HG02885 (cell line): Measurements from ENCODE around the gene CDK3.

ENCODE experiments used
- ATAC-seq: cut with Tn5 transposase; IDR thresholded peaks from one replicate; pipeline ENCODE4 v1.9.1; 2021; ENCODE audit warnings: mild to moderate bottlenecking; ENCODE audit not compliant: unreplicated experiment, poor library complexity

The CDK3 gene

GRCh38 chr17:75987041-75987440, 13.6 kb upstream of the CDK3 start:
- ATAC-seq: no peak

- ATAC-seq: no peak
Measured at GRCh38 chr17:75991396-75991795, 9.3 kb upstream of the CDK3 start.

- no peak for ATAC-seq
Measured at GRCh38 chr17:75994802-75995370, 5.8 kb upstream of the CDK3 start.

GRCh38 chr17:75995385-75995925, 5.2 kb upstream of the CDK3 start:
- ATAC-seq: no peak

GRCh38 chr17:75996665-75997590, 3.7 kb upstream of the CDK3 start:
- no peak for ATAC-seq

- no peak for ATAC-seq
Measured at GRCh38 chr17:75998327-75998795, 2.3 kb upstream of the CDK3 start.

- no peak for ATAC-seq
Measured at GRCh38 chr17:76000016-76000754, 470 bp upstream of the CDK3 start.

- ATAC-seq: no peak
Measured at GRCh38 chr17:76002100-76002499, 1.4 kb downstream of the CDK3 start.

GRCh38 chr17:76003915-76004314, 3.3 kb downstream of the CDK3 start:
- no peak for ATAC-seq

- ATAC-seq: no peak
Measured at GRCh38 chr17:76004750-76005262, 4.2 kb downstream of the CDK3 start.

- ATAC-seq: no peak
Measured at GRCh38 chr17:76005263-76006149, 4.9 kb downstream of the CDK3 start.

- ATAC-seq: no peak
Measured at GRCh38 chr17:76007131-76007849, 6.6 kb downstream of the CDK3 start.

GRCh38 chr17:76007850-76008165, 7.2 kb downstream of the CDK3 start:
- ATAC-seq: no peak

GRCh38 chr17:76008208-76008607, 7.6 kb downstream of the CDK3 start:
- ATAC-seq: no peak

GRCh38 chr17:76008630-76009425, 8.2 kb downstream of the CDK3 start:
- no peak for ATAC-seq

- ATAC-seq: no peak
Measured at GRCh38 chr17:76009447-76009846, 8.8 kb downstream of the CDK3 start.

GRCh38 chr17:76009969-76010661, 9.5 kb downstream of the CDK3 start:
- no peak for ATAC-seq

- ATAC-seq: no peak
Measured at GRCh38 chr17:76011951-76012350, 11.3 kb downstream of the CDK3 start.
